Endothelial cell of umbilical vein (primary cell): ENCODE data around the gene PRF1. TPM values are rescaled to one million over a fixed set of nuclear protein-coding genes. Genes with fewer than 3 reads are reported as not detected.

Experiments used
- BruUV-seq: library from RNA; stranded (reverse); fragments of 400-500 nt; replicated peaks from 2 replicates; lab custom pipeline; 2021; lab: Mats Ljungman, UMichigan
- CTCF ChIA-PET: fragments of 300-600, 350-600 bp; sonication (Branson Sonifier 250); formaldehyde crosslinking; loops from one replicate; lab custom pipeline; 2021; ENCODE audit warnings: antibody characterized with exemption, inconsistent platforms; lab: Charles Lee
- POLR2A ChIA-PET: fragments of 300-600, 350-600 bp; sonication (Branson Sonifier 250); formaldehyde crosslinking; loops from one replicate; lab custom pipeline; 2021; ENCODE audit warnings: antibody characterized with exemption, inconsistent platforms; lab: Charles Lee
- DNase-seq: peaks from one replicate; pipeline ENCODE4 v3.0.0-alpha.2; 2011; ENCODE audit warnings: low read depth, low spot score
- FAIRE-seq: peaks from 2 replicates; lab custom pipeline; 2011; peaks lifted over from hg19 to GRCh38; lab: Jason Lieb, UNC
- H2AFZ ChIP-seq: 2 replicates; pipeline ENCODE4 v1.6.0; 2012; ENCODE audit warnings: low read depth, low read length, control low read depth, inconsistent platforms
- H3K27ac ChIP-seq: 2 replicates; pipeline ENCODE4 v1.5.1; 2011; ENCODE audit warnings: low read depth, mild to moderate bottlenecking, control low read depth, low read length, moderate library complexity; ENCODE audit not compliant: insufficient read depth
- H3K27me3 ChIP-seq, 2 experiments: 2 replicates each; pipeline versions ENCODE4 v1.6.0 to v1.6.1; 2011; ENCODE audit warnings: low read length in 2 of 2, mixed read lengths in 1 of 2; ENCODE audit not compliant: control insufficient read depth in 2 of 2, insufficient read depth in 2 of 2
- H3K36me3 ChIP-seq, 2 experiments: 2 replicates in 1 of 2; 3 replicates in 1 of 2; pipeline ENCODE4 v1.5.1; 2011; ENCODE audit warnings: low read length in 2 of 2, mild to moderate bottlenecking in 1 of 2, moderate library complexity in 1 of 2; ENCODE audit not compliant: control insufficient read depth in 2 of 2, insufficient read depth in 2 of 2; ENCODE audit errors: extremely low read depth in 1 of 2
- H3K4me1 ChIP-seq: 3 replicates; pipeline ENCODE4 v1.5.1; 2011; ENCODE audit warnings: mild to moderate bottlenecking, low read length; ENCODE audit not compliant: control insufficient read depth, insufficient read depth; ENCODE audit errors: extremely low read depth
- H3K4me2 ChIP-seq: 2 replicates; pipeline ENCODE4 v1.6.1; 2011; ENCODE audit warnings: low read length, control low read depth, mixed read lengths; ENCODE audit not compliant: insufficient read depth
- H3K4me3 ChIP-seq, 3 experiments: fragments of 200-600 bp in 1 of 3; sonication (generic), shearing (Covaris generic) in 1 of 3; replicated peaks in 1 of 3; 2 replicates each; pipeline ENCODE4 v1.5.1; 2011 to 2016; ENCODE audit warnings: control low read depth in 3 of 3, low read length in 3 of 3, mild to moderate bottlenecking in 2 of 3, inconsistent platforms in 1 of 3, low read depth in 1 of 3, moderate library complexity in 1 of 3; ENCODE audit not compliant: insufficient read depth in 1 of 3
- H3K79me2 ChIP-seq: 2 replicates; pipeline ENCODE4 v1.6.0; 2012; ENCODE audit warnings: low read length, inconsistent platforms; ENCODE audit not compliant: control insufficient read depth, insufficient read depth
- H3K9ac ChIP-seq: replicated peaks from 2 replicates; pipeline ENCODE3; 2011; ENCODE audit warnings: low read length, control low read depth; ENCODE audit not compliant: insufficient read depth; ENCODE audit errors: extremely low read depth
- H3K9me1 ChIP-seq: replicated peaks from 3 replicates; pipeline ENCODE4 v1.6.0; 2011; ENCODE audit warnings: mild to moderate bottlenecking, low read length; ENCODE audit not compliant: control insufficient read depth, insufficient read depth; ENCODE audit errors: extremely low read depth
- H3K9me3 ChIP-seq: replicated peaks from 2 replicates; pipeline ENCODE4 v1.5.1; 2012; ENCODE audit warnings: low read length, inconsistent platforms; ENCODE audit not compliant: control insufficient read depth, insufficient read depth
- H4K20me1 ChIP-seq: replicated peaks from 2 replicates; pipeline ENCODE3; 2011; ENCODE audit warnings: mild to moderate bottlenecking, low read length; ENCODE audit not compliant: control insufficient read depth, insufficient read depth; ENCODE audit errors: extremely low read depth
- GATA2 ChIP-seq: IDR thresholded peaks from 2 replicates; pipeline ENCODE4 v1.7.0; 2011; ENCODE audit warnings: low read depth, mild to moderate bottlenecking, moderate library complexity, mixed read lengths, low read length; ENCODE audit not compliant: insufficient read length, insufficient read depth
- JUN ChIP-seq: IDR thresholded peaks from 2 replicates; pipeline ENCODE4 v1.6.1; 2011; ENCODE audit warnings: borderline replicate concordance, low read depth; ENCODE audit not compliant: insufficient read length, insufficient read depth
- MYC ChIP-seq: IDR thresholded peaks from one replicate; pipeline ENCODE4 v1.6.1; 2011; ENCODE audit warnings: mild to moderate bottlenecking, low read depth, low read length
- POLR2A ChIP-seq: IDR thresholded peaks from 2 replicates; pipeline ENCODE4 v1.6.1; 2012; ENCODE audit warnings: low read depth, mild to moderate bottlenecking, control low read depth, low read length
- POLR2AphosphoS5 ChIP-seq: IDR thresholded peaks from 2 replicates; pipeline ENCODE4 v1.6.1; 2012; ENCODE audit warnings: low read depth, mild to moderate bottlenecking, control low read depth, low read length, moderate library complexity; ENCODE audit not compliant: insufficient read depth
- dilution Hi-C: fragments of 300-500 bp; cut with MboI; formaldehyde crosslinking; loops from one replicate; pipeline ENCODE4 v1.15.0; 2019; ENCODE audit warnings: low sequenced_read_pairs; ENCODE audit not compliant: extremely low pct_ligation_motif_present
- intact Hi-C: fragments of 100-400 bp; cut with micrococcal nuclease; formaldehyde crosslinking; loops from one replicate; pipeline ENCODE4 v1.10.0; 2022
- polyA plus RNA-seq, 4 experiments: library from polyadenylated mRNA; depleted of rRNA in 3 of 4; stranded (reverse) in 3 of 4; unstranded in 1 of 4; fragments of >200 nt; gene quantifications; 2 replicates each; pipeline versions ENCODE4 v1.2.1 to v1.2.3, GENCODE V29; 2011 to 2012; ENCODE audit warnings: missing spikeins in 1 of 4
- total RNA-seq: library from RNA; stranded (reverse); gene quantifications from 2 replicates; pipeline ENCODE4 v1.2.3, GENCODE V29; 2021
- TF ChIP-seq, protein P1 (sequence below): IDR thresholded peaks from 2 replicates; pipeline ENCODE4 v1.6.1; 2011; ENCODE audit not compliant: insufficient read depth, insufficient read length
- TF ChIP-seq, protein P2 (sequence below), 2 donors: IDR thresholded peaks; 1 replicate in 1 of 2; 2 replicates in 1 of 2; pipeline ENCODE4 v1.5.1; 2011; ENCODE audit warnings: low read length in 2 of 2, mild to moderate bottlenecking in 2 of 2, moderate library complexity in 2 of 2, control low read depth in 1 of 2, inconsistent platforms in 1 of 2, low read depth in 1 of 2; ENCODE audit not compliant: insufficient read depth in 1 of 2; ENCODE audit errors: extremely low read depth in 1 of 2

PRF1 gene
- total and polyA plus RNA-seq, 2 donors (not counting 3 experiments of a cell fraction or from before 2014, with no cell fraction given) = not detected

DNA sequence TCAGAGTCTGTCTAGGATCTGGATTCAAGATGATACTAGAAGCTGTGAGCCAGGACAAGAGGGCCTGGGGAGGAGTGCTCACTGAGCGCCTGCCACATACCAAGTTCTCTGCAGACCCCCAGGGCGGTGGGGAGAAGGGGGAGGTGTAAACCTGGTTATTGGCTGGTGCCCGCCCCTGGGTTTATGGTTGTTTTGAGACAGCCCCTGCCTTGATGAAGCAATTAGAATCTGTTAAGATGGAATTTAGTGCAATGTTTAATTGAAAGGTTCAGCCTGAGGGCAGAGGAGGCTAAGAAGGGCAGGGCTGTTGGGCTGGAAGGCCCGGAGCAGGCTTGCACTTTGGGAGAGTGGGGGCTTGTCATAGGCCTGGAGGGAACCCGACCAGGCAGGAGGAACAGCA, 42.7 kb downstream of the PRF1 start:
- POLR2A ChIA-PET = no interaction called here

More for the DNA sequence above, 42.7 kb downstream of the PRF1 start:
- Histone ChIP-seq H3K79me2 (no peaks in the 10 kb centered on the region), H2AFZ (no peak overlapping the region), H4K20me1 (no peaks in the 10 kb centered on the region), H3K27ac (no peak overlapping the region), H3K4me3 (no peak overlapping the region), H3K27me3 (no peaks in the 10 kb centered on the region), H3K9me1 (no peaks in the 10 kb centered on the region), H3K4me2 (no peak overlapping the region), H3K4me1 (no peaks in the 10 kb centered on the region), H3K9ac (no peak overlapping the region), H3K9me3 (no peaks in the 10 kb centered on the region), H3K36me3 (no peaks in the 10 kb centered on the region)
- no TSS peak for BruUV-seq
- dilution Hi-C loops = no loop called here
- intact Hi-C loops = loop anchor here (2.0 kb wide), 1 partner anchor 199 kb away; no protein-coding TSS in a partner anchor
- FAIRE-seq (no peak), DNase-seq (no peak)
- CTCF ChIA-PET = interaction anchor here (1.3 to 2.3 kb wide), 4 partner anchors 12 to 199 kb away, joined by 3 to 8 read pairs (median 6); no protein-coding TSS in a partner anchor
- no peak for TF ChIP-seq MYC
- TF ChIP-seq JUN = no peak
- TF ChIP-seq GATA2 = no peak
- TF ChIP-seq, protein P1, sequence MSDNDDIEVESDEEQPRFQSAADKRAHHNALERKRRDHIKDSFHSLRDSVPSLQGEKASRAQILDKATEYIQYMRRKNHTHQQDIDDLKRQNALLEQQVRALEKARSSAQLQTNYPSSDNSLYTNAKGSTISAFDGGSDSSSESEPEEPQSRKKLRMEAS = no peak
- no peak for TF ChIP-seq POLR2AphosphoS5
- TF ChIP-seq, protein P2, sequence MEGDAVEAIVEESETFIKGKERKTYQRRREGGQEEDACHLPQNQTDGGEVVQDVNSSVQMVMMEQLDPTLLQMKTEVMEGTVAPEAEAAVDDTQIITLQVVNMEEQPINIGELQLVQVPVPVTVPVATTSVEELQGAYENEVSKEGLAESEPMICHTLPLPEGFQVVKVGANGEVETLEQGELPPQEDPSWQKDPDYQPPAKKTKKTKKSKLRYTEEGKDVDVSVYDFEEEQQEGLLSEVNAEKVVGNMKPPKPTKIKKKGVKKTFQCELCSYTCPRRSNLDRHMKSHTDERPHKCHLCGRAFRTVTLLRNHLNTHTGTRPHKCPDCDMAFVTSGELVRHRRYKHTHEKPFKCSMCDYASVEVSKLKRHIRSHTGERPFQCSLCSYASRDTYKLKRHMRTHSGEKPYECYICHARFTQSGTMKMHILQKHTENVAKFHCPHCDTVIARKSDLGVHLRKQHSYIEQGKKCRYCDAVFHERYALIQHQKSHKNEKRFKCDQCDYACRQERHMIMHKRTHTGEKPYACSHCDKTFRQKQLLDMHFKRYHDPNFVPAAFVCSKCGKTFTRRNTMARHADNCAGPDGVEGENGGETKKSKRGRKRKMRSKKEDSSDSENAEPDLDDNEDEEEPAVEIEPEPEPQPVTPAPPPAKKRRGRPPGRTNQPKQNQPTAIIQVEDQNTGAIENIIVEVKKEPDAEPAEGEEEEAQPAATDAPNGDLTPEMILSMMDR (IDR thresholded peaks at IDR 0.05; ENCODE audit: extremely low read depth in 1 of 2, insufficient read depth in 1 of 2, low read depth in 1 of 2, low read length in 2 of 2) = no peak
- TF ChIP-seq POLR2A = no peak
